Bone marrow (tissue), 2 donors: ENCODE results near the gene RNF126.
"Not testable (repeated sequence)": the region's sequence is repeated elsewhere in the genome, so short reads cannot be mapped to it uniquely, and the experiment has no call there.

Experiments used
- DNase-seq, 2 donors: peaks; one replicate each; lab custom pipeline; 2025; lab: John Stamatoyannopoulos, UW

Gene RNF126

DNA sequence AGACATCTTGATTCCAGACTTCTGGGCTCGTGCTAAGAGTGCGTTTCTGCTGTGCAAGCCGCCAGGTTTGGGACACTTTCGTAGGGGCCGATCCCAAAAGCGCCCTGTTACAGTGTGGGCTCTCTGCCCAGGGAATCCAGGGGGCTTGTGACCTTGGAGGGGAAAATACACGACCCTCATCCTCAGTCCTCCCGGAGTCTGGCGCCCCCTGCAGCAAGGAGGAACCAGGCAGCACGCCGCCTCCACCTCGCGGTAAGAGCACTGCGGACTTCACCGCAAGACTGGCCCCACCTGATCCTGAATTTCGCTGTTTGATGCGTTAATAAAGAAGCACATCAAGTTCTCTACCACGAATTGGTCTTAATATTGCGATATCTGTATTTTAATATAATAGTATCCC, 34.8 kb downstream of the RNF126 start:
- DNase-seq: no peak

DNA sequence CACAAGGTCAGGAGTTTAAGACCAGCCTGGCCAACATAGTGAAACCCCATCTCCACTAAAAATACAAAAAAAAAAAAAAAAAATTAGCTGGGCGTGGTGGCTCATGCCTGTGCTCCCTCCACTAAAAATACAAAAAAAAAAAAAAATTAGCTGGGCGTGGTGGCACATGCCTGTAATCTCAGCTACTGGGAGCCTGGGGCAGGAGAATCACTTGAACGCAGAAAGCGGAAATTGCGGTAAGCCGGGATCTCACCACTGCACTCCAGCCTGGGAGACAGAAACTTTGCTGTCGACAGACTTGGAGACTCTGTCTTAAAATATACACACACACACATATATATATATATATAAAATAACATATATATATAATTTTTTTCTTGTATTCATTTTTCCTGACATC, 36.4 kb downstream of the RNF126 start:
- DNase-seq: not testable (repeated sequence)

DNA sequence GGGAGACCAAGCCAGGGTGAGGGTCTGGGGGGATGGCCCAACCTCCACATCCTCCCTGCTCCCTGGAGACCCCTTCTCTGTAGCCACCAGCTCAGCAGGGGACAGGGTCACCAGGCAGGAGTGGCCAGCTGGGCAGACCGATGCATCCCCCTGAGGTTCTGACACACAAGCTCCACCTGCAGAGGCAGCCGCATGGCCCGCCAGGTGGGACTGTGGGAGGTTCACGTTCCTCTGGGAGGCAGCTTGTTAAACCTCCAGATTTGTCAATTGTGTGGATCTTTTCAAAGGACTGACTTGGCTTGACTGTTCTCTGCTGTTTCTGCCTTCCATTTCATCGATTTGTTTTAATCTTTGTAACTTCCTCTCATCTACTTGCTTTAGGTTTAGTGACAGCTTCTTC, 37.8 kb downstream of the RNF126 start:
- no peak for DNase-seq

DNA sequence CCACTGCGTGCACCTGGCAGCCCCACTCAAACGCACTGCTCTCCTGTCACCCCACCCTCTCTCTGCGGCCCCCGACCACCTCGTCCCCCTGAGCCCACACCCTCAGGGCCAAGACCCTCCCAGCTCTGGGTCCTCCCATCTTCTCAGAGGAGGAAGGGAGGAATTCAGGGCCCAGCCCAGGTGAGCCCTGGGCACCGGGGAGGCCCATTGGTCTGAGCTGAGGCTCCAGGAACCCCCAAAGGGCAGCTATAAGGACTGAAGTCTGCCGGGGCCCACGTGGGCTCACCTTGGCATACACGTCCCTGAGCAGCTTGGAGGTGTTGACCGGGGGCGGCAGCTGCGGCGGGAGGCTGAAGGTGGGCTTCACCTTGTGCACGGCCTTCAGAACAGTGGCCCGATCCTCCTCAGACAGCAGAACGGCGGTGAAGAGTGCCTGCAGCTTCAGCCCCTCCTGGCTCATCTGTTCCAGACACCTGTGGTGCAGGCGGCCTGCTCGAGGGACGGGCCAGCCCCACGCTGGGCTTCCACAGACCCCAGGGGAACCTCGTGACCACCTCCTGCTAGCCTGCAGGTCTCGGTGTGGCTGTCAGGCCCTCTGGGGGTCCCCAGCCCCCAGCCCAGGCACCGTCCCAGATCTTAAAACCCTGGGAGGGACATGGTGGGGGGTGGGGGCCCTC, 38.4 kb downstream of the RNF126 start:
- no peak for DNase-seq

DNA sequence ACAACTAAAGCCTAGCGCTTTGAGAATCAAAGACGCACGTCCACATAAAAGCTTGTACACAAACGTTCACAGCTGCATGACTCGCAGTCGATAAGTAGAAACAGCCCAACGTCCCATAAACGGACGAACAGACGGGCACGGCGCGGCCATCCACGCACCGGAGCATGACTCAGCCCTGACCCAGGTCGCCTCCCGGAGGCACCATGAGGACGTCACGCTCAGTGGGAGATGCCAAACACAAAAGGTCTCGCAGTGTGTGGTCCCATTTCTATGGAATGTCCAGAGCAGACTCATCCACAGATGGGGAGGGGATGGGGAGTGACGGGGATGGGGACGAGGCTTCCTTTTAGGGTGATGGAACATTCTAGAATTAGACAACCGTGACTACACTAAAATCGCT, 39.0 kb downstream of the RNF126 start:
- no peak for DNase-seq

DNA sequence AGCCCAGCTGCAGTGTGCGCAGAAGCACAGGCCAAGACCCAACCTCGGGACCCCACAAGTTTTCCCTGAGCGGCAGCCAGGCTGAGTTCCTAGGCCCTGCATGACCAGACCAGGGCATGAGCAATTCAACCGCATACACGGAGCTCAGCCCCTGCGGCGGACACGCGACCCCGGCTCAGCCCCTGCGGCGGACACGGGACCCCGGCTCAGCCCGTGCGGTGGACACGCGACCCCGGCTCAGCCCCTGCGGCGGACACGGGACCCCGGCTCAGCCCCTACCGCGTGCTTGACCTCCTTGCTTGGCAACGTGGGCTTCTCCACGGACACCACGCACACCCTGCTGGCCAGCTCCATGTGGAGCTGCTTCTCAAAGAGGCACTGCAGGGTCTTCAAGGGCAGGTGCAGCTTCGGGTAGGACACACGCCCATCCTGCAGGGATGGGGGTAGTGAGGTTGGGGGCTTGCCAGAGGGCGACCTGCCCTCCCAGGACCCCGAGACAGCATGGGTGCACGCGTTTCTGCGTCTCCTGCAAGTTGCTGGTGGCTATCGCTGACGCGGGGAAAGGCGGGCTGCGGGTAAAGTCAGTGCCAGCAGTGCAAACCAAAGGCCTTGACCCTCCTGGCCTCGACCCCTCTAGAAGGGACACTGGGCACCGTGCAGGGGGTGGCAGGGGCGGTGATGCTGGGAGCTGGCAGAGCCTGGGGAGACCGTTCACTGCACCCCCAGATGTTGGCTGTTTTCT, 39.7 kb downstream of the RNF126 start:
- DNase-seq: no peak

DNA sequence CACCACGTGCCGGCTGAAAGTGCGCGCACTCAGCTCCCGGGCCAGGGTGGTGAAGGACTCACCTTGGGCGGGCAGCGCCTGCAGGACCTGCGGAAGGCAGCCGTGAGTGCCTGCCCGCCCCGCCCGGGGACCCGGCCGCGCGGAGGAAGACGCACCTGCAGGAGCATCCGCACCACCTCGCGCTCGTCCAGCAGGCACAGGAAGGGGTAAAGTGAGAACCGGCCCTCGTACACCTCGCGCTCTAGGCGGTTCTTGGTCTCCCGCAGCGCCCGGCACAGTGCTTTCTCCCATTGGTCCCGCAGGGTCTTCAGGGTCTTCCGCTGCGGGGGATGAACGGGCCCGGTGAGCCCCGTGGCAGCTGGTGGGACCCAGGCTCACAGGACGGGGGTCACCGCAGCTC, 40.3 kb downstream of the RNF126 start:
- DNase-seq: no peak

DNA sequence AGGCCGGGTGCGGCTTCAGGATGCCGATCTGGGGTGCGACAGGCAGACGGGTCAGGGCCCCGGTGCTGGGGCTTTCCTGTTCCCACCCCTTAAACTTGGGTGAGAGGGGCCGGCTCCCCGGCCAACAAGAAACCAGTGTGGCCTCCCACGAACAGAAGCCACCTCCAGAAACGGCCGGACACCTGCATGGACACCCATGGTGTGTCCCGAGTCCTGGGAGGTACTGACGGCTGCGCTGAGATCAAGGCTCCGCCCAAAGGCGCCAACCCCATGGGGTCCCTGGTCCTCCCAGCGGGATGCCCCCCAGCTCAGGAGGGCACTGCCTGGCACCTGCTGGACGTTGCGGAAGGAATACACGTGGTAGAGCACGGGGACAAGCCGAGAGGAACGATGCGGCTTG, 41.2 kb downstream of the RNF126 start:
- DNase-seq: no peak

DNA sequence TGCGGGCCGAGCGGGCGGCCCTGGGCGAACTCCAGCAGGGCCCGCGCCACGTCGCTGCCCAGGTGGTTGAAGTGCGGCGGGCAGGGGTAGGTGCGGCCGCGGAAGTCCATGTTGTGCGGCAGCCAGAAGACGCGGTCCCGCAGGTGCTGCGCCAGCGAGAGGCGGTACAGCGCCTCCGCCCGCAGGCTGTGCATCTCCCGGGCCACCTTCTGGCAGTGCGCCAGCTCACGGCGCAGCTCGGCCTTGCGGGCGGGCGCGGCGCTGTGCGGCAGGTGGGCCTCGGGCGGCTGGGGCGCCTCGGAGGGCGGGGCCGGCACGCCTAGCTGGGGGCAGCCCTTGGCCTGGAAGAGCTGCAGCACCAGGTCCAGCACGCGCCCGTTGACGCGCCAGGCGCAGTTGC, 41.8 kb downstream of the RNF126 start:
- not testable (repeated sequence) for DNase-seq

DNA sequence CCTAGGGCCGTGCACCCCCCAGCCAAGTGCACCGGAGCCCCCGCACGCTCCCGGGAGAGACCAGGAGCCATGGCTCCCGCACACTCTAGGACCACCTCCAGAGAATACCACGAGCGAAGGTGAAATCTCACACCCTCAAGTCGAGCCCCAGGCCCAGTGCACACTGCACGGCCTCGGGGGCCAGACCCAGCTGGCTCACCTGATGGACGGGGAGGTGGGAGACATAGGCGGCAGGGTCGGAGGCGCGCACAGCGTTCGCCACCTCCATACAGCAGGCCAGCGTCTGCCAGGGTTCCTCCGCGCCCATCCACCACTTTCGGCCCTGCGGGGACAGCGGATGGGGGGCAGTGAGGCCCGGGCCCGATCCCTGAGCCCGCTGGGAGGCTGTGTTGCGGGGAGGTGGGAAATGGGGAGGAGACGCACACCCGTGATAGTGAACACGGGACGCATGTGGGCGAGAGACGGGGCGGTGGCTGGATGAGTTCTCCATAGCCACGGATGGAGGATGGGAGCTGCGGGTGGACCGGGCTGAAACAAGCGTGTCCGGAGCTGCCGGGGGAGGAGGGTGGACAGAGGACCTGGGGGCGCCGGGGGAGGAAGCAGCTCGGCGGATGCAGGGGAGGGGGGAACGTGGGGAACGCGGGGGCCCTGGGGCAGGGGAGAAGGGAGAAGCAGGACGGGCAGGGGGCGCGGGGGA, 42.7 kb downstream of the RNF126 start:
- no peak for DNase-seq

DNA sequence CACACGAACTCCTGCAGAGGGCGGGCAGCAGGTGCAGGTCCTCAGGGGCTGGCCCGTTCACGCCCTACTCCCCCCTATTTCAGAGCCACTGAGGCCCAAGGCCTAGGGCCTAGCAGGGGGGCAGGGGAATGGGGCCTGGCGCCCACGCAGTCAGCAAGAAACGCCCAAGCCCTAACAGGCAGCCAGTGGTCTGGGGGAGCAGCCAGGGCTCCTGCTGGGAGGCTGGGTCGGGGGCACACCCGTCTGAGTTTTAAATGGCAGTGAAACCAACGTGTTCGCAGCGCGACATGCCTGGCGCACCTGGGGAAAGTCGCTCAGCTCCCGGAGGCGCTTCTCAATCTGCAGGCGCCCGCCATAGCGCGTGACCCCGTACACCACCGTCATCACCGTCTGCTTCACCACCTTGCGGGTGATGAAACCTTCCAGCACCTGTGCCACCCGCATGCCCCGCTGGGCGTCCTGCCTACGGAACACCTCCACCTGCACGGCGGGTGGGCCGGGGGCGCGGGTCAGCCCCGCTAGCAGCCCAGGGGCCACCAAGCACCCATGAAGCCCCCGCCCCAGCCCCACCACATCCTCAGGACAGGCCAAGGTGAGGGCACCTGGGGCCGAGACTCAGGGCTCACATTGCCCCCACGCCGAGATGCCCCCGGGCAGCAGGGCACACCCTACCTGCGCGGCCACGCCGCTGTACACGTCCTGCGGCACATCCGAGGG, 43.6 kb downstream of the RNF126 start:
- DNase-seq: no peak

DNA sequence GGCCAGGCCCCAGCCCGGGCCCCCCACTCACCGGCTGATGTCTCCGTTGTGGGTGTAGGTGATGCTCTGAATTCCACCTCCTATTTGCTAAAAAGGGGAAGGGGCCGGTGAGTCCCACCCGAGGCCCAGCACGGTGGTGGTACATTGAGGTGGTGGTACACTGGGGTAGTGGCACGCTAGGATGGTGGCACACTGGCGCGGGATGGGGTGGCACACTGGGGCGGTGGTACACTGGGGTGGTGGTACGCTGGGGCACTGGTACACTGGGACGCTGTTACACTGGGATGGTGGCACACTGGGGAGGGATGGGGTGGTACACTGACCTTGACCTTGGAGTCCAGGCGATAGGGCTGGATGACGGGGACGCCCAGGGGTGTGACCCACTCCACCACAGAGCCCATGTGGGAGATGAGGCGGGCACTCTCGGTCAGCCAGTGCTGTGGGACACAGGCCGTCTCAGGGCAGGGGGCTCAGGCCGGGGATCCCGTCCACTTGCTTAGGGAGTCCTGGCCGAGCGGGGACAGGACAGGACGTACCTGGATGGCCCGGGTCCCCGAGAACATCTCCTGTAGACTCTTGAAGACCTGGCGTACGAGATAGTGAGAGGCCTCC, 44.2 kb downstream of the RNF126 start:
- no peak for DNase-seq

DNA sequence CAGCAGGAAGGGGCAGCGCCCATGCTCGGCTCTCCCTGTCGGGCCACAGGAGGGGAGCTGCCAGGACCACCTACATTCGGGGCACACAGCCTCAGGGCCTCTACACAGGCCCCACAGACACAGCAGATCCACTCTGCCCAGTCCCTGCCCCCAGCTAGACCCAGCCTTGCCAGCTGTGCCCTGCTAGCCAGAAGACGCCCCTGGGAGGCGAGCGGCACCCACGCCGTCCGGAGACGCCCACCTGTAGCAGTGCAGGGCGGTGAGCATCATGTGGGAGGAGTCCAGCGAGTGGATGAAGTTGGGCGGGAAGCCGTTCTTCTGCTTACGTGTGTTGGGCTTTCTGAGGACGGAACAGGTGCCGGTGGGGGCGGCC, 44.8 kb downstream of the RNF126 start:
- no peak for DNase-seq

DNA sequence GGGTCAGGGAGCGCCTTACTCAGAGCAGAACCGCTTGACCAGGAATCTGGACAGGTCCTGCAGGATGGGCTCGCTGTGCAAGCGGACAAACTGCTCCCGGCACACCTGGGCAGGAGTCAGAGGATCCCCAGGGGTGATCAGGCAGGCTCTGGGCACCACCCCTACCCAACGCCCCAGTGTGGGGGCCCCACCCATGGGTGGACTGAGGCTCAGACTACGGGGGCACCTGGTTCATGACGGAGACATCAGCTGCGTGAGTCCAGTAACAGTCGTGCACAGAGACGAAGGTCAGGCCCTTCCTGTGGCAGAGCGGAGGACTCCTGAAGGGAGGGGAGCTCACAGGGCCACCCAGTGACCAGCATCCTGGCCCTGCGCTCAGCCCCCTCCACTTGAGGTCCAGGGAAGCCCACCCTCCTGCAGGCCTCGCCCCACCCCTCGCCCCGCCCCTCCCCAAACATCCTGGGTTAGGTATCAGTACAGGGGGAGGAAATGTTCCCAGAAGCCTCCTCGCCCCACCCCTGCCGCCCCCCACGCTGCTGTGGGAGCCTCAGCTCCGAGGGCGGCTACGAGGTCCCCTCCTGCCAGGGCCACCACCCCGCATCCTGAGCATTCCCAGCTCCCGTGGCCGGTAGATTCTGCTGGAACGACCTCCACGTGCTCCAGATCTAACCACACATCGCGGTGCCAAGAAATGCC, 45.3 kb downstream of the RNF126 start:
- DNase-seq: no peak

DNA sequence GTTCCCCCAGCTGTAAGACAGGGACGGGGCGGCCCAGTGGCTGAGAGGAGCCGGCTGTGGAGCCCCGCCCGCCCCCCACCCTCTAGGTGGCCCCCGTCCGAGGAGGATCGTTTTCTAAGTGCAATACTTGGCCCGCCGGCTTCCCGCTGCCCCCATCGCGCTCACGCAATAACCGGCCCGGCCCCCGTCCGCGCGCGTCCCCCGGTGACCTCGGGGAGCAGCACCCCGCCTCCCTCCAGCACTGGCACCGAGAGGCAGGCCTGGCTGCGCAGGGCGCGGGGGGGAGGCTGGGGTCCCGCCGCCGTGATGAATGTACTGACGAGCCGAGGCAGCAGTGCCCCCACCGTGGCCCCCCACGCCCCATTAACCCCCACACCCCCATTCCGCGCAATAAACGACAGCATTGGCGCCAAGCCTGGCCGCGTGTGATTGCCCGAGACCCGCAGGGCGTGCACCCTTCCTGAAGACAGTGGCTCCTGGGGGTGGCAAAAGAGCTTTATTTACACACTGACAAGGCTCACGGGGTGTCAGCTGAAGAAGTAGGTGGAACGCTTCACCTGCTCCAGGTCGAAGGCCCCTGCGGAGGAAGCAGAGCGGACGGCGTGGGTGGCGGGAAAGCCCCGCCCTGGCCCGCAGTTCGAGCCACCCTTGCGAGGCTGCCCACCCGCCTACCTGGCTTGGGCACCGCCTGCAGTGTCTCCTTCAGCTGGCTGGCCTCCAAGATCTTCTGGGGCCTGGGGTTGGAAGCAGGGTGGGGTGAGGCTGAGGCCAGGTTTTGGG, 46.1 kb downstream of the RNF126 start:
- DNase-seq: no peak

DNA sequence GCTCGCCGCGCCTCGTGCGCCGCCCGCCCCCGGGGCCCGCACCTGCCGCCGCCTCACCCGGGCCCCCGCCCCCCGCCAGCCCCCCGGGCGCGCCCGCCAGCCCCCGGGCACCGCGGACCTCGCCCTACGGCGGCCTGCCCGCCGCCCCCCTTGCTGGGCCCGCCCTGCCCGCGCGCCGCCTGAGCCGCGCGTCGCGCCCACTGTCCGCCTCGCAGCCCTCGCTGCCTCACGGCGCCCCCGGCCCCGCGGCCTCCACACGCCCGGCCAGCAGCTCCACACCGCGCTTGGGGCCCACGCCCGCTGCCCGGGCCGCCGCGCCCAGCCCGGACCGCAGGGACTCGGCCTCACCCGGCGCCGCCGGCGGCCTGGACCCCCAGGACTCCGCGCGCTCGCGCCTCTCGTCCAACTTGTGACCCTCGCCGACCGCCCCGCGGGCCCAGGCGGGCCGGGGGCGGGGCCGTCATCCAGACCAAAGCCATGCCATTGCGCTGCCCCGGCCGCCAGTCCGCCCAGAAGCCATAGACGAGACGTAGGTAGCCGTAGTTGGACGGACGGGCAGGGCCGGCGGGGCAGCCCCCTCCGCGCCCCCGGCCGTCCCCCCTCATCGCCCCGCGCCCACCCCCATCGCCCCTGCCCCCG, 46.8 kb downstream of the RNF126 start:
- DNase-seq: no peak

DNA sequence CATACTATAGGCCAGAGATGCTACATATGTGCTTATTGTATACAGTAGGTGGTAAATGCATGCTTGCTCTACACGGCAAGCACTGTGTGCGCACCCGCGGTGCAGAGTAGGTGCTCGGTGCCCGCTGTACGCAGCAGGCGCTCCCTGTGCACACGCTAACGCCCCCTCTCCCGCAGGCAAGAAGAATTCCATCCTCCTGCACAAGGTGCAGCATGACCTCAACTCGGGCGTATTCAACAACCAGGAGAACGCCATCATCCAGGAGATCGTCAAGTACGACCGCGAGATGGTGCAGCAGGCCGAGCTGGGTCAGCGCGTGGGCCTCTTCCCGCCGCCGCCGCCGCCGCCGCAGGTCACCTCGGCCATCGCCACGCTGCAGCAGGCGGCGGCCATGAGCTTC, 47.4 kb downstream of the RNF126 start:
- no peak for DNase-seq

DNA sequence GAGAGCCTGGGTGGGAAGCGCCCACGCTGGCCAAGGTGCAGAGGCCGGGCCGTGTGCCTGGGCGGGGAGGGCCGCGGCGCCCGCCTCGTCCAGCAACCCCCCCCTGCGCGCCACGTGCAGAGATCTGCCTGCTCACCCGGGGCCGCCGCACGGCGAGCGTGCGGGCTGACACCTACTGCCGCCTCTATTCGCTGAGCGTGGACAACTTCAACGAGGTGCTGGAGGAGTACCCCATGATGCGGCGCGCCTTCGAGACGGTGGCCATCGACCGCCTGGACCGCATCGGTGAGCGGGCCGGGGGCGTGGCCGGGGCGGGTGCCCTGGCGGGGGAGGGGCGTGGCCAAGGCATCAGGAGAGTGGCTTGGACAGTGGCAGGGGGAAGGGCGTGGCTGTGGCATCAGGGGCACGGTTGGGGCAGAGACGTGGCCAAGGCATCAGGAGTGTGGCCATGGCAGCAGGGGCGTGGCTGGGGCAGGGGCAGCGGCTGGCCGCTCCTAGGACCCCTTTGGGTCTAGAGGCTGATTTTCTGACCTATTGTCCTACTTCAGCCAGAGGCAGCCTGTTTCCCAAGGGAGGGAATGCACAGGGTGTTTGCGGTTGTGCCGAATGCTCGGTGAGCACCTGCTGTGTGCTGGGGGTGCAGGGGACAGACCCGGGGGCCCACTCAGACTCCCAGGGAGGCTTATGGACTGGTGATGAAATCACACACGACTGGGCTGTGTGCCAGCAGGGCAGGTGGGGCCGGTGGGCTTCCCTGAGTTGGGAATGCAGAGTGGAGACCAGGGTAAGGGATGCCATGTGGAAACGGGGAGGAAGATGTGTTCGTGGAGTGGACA, 49.1 kb downstream of the RNF126 start:
- no peak for DNase-seq

DNA sequence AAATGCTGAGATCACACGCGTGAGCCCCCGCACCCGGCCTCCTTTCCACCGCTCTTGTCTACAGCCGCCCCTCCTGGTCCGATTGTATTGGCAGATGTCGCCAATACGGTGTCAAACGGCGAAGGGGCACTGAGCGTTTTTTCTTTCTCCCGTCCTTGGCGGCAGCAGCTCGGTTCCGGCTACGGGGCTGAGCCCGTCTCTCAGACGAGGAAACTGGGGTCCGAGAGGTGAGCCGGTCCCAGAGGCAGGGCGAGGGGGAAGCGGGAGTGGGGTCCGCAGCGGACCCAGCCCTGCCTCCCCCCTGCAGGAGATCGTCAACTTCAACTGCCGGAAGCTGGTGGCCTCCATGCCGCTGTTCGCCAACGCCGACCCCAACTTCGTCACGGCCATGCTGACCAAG, 50.1 kb downstream of the RNF126 start:
- no peak for DNase-seq
